Psoas muscle (tissue), 8 donors: ENCODE data around the gene CAB39L. TPM values are rescaled to one million over a fixed set of nuclear protein-coding genes. Genes with fewer than 3 reads are reported as not detected.

Experiments used
- ATAC-seq, 4 donors: fragments of 200-7000 bp; cut with Tn5 transposase; one replicate each; pipeline ENCODE4 v1.9.1; 2020; ENCODE audit warnings: moderate library complexity in 3 of 4, mild to moderate bottlenecking in 2 of 4
- DNase-seq, 2 donors: peaks; one replicate each; pipeline ENCODE4 v3.0.0-alpha.2; 2020
- H3K27ac ChIP-seq: fragments of 200-600 bp; one replicate; pipeline ENCODE4 v1.8.0; 2022
- H3K27me3 ChIP-seq, 3 donors: fragments of 200-600 bp in 1 of 3; one replicate each; pipeline versions ENCODE4 v1.6.1 to v1.8.0; 2013 to 2022; ENCODE audit warnings: low read length in 2 of 3, mild to moderate bottlenecking in 2 of 3, moderate library complexity in 1 of 3; ENCODE audit not compliant: insufficient read depth in 3 of 3
- H3K36me3 ChIP-seq, 2 donors: fragments of 200-600 bp in 1 of 2; one replicate each; pipeline versions ENCODE4 v1.6.1 to v1.8.0; 2013 to 2022; ENCODE audit warnings: low read depth in 1 of 2, mild to moderate bottlenecking in 1 of 2, moderate library complexity in 1 of 2; ENCODE audit not compliant: insufficient read depth in 1 of 2
- H3K4me1 ChIP-seq: fragments of 200-600 bp; one replicate; pipeline ENCODE4 v1.8.0; 2022
- H3K4me3 ChIP-seq: fragments of 200-600 bp; one replicate; pipeline ENCODE4 v1.8.0; 2022; ENCODE audit warnings: mild to moderate bottlenecking
- H3K9me3 ChIP-seq: fragments of 200-600 bp; one replicate; pipeline ENCODE4 v1.8.0; 2022
- WGBS, 3 donors: extraction: QIAGEN DNeasy Blood & Tissue Kit; methylation state at CpG; one replicate each; pipeline versions ENCODE4 v1.1.6 to v1.1.7; 2013; 5-methylcytosine and 5-hydroxymethylcytosine counted together
- intact Hi-C, 2 donors: fragments of 100-400 bp; cut with DNase I; formaldehyde crosslinking; loops; one replicate each; pipeline versions ENCODE4 v1.11.0 to v1.14.2; 2022
- polyA plus RNA-seq, 3 donors: library from polyadenylated mRNA; stranded (reverse); fragments of 200-250 nt; gene quantifications; one replicate each; pipeline ENCODE4 v1.2.3, GENCODE V29; 2013
- total RNA-seq, 4 donors: library from RNA; stranded (reverse); fragmentation: NEBNext Ultra II Directional in 2 of 4; extraction: Animal tissue kit (Norgen Biotek cat#: 25700) in 2 of 4; gene quantifications; one replicate each; pipeline versions ENCODE4 v1.2.1 to v1.2.4, GENCODE V29; 2021 to 2023
- TF ChIP-seq, protein P1 (sequence below): fragments of 200-600 bp; IDR thresholded peaks from one replicate; pipeline ENCODE4 v1.8.0; 2022; ENCODE audit warnings: antibody characterized with exemption
- donor health status: healthy with polysubstance abuse.
- donor health status: DM: no; HTN: no; CAD: no; lungs with moderate emphysema.
- donor health status: Bipolar disorder and iron deficiency.
- donor health status: healthy.
- donor health status: DM: yes; HTN: yes; CAD: no.
- donor health status: DM: no; HTN: no; CAD: no.
- donor health status: DM: no; HTN: no; CAD: no.
- donor health status: DM: yes; HTN: yes; CAD: no.

Gene CAB39L
- total and polyA plus RNA-seq, 7 donors: 1.5 to 13.3 (median 3.0) TPM

DNA sequence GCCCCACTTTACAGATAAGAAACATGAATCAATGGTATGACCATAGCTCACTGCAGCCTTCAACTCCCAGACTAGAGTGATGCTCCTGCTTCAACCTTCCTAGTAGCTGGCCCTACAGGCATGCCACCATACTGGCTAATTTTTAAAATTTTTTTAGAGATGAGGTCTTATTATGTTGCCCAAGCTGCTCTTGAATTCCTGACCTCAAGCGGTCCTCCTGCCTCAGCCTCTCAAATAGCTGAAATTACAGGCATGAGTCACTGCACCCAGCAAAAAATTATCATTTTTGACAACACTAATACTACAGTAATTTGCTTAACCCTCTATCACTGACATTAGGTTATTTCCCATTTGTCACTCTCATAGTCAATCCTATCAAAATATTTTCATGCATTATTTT is 14.7 kb downstream of the CAB39L start:
- peaks cover 0 to 17% of the 10 kb centered on the region in 2 donors for H3K36me3 ChIP-seq
- TF ChIP-seq, protein P1, sequence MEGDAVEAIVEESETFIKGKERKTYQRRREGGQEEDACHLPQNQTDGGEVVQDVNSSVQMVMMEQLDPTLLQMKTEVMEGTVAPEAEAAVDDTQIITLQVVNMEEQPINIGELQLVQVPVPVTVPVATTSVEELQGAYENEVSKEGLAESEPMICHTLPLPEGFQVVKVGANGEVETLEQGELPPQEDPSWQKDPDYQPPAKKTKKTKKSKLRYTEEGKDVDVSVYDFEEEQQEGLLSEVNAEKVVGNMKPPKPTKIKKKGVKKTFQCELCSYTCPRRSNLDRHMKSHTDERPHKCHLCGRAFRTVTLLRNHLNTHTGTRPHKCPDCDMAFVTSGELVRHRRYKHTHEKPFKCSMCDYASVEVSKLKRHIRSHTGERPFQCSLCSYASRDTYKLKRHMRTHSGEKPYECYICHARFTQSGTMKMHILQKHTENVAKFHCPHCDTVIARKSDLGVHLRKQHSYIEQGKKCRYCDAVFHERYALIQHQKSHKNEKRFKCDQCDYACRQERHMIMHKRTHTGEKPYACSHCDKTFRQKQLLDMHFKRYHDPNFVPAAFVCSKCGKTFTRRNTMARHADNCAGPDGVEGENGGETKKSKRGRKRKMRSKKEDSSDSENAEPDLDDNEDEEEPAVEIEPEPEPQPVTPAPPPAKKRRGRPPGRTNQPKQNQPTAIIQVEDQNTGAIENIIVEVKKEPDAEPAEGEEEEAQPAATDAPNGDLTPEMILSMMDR: no peak
- no peaks in the 10 kb centered on the region for H3K9me3 ChIP-seq
- no peak overlapping the region for H3K27ac ChIP-seq
- WGBS, 3 donors: 93 to 97% (median 94%) methylated on average over 1 of the region's 1 CpG
- intact Hi-C loops: no loop called here
- DNase-seq (no peak), ATAC-seq (no peak)
- H3K27me3 ChIP-seq: no peaks in the 10 kb centered on the region
- H3K4me3 ChIP-seq: no peak overlapping the region
- no peaks in the 10 kb centered on the region for H3K4me1 ChIP-seq

DNA sequence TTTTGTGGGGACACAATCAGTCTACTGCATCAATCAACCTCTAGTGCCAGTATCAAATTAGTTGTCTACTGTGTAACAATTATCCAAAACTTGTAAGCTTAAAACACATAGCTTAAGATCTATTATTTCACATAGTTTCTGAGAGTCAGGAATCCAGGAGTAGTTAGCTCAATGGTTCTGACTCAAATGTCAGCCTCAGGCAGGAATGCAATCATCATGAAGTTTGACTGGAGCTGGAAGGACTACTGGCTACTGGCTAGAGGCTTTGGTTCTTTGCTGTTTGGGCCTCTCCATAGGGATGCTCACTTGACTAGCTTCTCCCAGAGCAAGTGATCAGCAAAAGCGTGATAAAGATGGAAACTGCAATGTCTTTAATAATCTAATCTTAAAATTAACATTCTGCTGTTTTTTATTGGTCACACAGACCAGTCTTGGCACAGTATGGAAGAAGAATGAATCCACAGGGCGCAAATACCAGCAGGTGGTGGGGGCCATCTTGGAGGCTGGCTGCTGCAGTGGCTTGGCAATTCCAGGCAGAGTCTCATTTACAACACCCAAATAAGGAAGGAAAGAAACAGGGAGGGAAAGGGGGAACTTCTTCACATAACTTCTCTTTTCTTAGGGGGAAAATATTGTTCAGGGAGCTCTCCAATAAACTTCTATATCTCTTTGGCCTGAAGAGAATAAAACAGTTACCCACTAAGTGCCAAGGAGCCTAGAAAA is 15.7 kb downstream of the CAB39L start:
- ATAC-seq: no peak
- H3K36me3 ChIP-seq: peaks cover 0 to 9% of the 10 kb centered on the region in 2 donors
- H3K9me3 ChIP-seq: no peaks in the 10 kb centered on the region
- no peaks in the 10 kb centered on the region for H3K27me3 ChIP-seq
- no peak for DNase-seq
- H3K4me1 ChIP-seq: no peaks in the 10 kb centered on the region
- TF ChIP-seq, protein P1: no peak
- H3K27ac ChIP-seq: no peak overlapping the region
- intact Hi-C loops: no loop called here
- WGBS, 3 donors: 91 to 96% (median 93%) methylated on average over 2 of the region's 2 CpGs
- H3K4me3 ChIP-seq: no peak overlapping the region

DNA sequence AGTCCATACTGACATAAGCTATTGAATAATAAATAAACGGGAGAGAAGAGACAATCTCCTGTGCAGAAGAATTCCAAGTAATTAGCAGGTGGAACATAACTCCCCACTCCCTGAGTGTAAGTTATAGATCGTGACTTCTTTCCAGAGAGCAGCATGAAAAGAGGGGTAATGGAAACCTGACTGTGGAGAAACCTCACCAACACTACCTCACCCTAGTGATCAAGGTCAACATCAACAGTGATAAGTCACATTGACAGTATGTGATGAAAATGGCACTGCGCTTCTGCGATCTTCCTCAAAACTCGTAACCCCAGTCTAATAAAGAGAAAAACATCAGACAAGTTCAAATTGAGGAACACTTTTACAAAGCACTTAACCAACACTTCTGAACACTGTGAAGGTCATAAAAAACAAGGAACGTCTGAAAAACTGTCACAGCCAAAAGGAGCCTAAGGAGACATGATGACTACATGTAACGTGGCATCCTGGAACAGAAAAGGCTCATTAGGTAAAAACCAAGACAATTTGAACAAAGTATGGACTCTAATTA is 19.8 kb downstream of the CAB39L start:
- Histone ChIP-seq H3K4me1 (no peaks in the 10 kb centered on the region), H3K36me3 (no peaks in the 10 kb centered on the region), H3K27me3 (no peaks in the 10 kb centered on the region), H3K9me3 (no peaks in the 10 kb centered on the region), H3K27ac (no peak overlapping the region), H3K4me3 (no peak overlapping the region)
- TF ChIP-seq, protein P1: no peak
- 69 to 77% (median 75%) methylated on average over 7 of the region's 7 CpGs for WGBS, 3 donors
- DNase-seq (no peak), ATAC-seq (no peak)
- intact Hi-C loops: no loop called here

DNA sequence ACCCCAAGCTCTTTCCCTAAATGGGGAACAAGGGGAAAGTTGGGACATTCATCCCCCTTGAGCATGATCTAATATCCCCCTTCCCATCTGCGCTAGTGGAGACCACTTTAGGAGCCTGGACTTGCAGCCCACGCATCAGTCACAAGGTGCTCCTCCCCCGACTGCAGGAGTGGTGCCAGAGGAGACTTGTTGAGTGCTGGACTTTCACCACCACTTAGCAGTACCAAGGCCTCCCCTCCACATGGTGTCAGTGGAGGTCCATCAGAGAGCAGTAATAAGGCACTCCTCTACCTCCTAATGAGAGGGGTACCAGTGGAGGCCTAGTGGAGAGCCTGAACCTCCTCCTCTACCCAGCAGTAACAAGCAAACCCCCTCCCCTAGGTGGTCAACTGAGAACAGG is 22.5 kb downstream of the CAB39L start:
- Histone ChIP-seq H3K27ac (no peak overlapping the region), H3K27me3 (no peaks in the 10 kb centered on the region), H3K4me1 (no peaks in the 10 kb centered on the region), H3K36me3 (no peaks in the 10 kb centered on the region), H3K9me3 (no peaks in the 10 kb centered on the region), H3K4me3 (no peak overlapping the region)
- WGBS, 3 donors: 82 to 89% (median 85%) methylated on average over 3 of the region's 3 CpGs
- TF ChIP-seq, protein P1: no peak
- no peak for ATAC-seq
- DNase-seq: no peak
- intact Hi-C loops: no loop called here

DNA sequence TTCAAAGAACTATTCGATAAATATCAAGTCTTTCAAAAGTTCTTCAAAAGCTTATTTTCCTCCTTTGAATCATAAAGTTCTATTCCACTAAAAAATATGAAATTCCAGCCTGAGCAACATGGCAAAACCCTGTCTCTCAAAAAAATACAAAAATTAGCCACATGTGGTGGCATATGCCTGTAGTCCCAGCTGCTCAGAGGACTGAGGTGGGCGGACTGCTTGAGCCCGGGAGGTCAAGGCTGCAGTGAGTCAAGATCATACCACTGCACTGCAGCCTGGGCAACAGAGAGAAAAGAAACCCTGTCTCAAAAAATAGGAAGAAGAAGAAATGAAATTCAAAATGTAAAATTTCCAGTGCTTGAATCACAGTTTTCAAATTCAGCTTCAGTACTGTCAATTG is 24.6 kb downstream of the CAB39L start:
- Histone ChIP-seq H3K9me3 (no peaks in the 10 kb centered on the region), H3K27ac (no peak overlapping the region), H3K4me3 (no peak overlapping the region), H3K4me1 (no peaks in the 10 kb centered on the region), H3K27me3 (no peaks in the 10 kb centered on the region), H3K36me3 (no peaks in the 10 kb centered on the region)
- TF ChIP-seq, protein P1: no peak
- no peak for ATAC-seq
- DNase-seq: no peak
- intact Hi-C loops: no loop called here
- 71 to 76% (median 76%) methylated on average over 3 of the region's 3 CpGs for WGBS, 3 donors
